Measurements from ENCODE around the gene CCSER1.

DNA sequence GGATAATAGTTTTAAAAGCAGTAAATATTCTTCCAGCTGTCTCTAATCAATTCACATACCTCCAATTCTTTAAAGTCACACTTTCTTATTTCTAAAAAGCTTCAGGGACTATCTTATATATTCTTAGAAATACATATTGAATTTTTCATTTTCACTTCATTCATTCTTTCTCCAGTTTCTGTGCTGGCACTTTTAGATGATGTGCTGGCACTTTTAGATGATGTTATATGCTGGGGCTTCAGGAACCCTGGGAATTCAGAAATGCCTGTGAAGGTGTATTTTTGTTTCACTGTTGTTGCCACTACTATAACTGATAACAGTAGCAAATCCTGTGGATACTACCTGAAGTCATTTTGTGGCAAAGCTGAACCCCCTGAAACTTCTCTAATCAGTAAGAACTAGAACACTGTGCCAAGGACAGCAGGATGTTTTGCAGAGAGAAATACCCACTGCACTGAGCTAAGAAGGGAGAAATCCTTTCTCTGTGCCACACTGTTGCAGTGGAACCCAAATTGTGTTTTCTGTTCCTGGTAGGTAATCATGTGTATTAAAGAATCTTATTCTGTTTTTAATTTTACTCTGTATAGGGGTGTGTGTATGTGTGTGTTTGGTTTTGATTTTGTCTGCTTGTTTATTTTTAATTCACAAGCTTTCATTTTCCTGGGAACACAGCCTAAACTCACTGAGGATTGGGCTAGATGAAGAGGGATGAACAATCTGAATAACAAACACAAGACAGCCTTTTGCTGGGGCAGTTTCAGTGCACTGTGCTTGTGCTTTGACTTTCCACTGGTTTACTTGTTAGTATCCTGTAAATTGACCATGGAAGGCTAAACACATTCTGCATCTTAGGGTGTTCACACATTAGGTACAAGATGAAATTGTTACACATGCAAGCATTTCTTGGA is 898.3 kb downstream of the CCSER1 start:
- no peak for TF ChIP-seq EP300 (IDR thresholded peaks at IDR 0.05)
- TF ChIP-seq, protein P1, sequence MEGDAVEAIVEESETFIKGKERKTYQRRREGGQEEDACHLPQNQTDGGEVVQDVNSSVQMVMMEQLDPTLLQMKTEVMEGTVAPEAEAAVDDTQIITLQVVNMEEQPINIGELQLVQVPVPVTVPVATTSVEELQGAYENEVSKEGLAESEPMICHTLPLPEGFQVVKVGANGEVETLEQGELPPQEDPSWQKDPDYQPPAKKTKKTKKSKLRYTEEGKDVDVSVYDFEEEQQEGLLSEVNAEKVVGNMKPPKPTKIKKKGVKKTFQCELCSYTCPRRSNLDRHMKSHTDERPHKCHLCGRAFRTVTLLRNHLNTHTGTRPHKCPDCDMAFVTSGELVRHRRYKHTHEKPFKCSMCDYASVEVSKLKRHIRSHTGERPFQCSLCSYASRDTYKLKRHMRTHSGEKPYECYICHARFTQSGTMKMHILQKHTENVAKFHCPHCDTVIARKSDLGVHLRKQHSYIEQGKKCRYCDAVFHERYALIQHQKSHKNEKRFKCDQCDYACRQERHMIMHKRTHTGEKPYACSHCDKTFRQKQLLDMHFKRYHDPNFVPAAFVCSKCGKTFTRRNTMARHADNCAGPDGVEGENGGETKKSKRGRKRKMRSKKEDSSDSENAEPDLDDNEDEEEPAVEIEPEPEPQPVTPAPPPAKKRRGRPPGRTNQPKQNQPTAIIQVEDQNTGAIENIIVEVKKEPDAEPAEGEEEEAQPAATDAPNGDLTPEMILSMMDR (IDR thresholded peaks at IDR 0.05) = no peak

Data from esophagus muscularis mucosa (tissue), 3 donors.